ENCODE measurements around the gene CCDC6. TPM values are rescaled to one million over a fixed set of nuclear protein-coding genes. Genes with fewer than 3 reads are reported as not detected.
"Not testable (repeated sequence)": the region's sequence is repeated elsewhere in the genome, so short reads cannot be mapped to it uniquely, and the experiment has no call there.

Gene CCDC6
- total RNA-seq, 1 donor from 2014 or later = 24.1 TPM

DNA sequence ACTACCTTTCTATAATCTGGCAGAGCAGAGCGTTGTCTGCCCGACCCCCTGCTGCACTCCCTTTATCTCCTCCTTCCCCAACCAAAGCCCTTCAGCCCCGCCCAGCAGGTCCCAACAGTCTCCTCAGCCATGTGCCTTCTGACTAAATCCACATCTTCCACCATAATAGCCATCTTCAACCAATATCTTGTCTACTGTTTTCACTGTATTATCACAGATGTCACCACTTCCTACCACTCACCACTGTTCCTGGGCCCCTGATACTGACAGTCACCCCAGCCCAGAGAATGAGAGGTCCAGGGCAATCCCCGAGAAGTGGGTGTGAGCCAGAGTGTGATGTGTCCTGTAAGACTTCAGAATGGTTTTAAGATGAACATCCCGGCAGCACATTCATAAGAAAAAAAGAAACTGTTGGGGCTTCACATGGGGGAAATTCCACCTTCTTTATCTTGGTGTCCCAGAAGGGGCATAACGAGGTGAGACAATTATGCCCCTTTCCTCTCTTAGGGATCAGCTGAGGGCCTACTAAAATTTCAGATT lies 25.3 kb downstream of the CCDC6 start:
- no peak for DNase-seq (ENCODE audit: low read depth, low spot score)

DNA sequence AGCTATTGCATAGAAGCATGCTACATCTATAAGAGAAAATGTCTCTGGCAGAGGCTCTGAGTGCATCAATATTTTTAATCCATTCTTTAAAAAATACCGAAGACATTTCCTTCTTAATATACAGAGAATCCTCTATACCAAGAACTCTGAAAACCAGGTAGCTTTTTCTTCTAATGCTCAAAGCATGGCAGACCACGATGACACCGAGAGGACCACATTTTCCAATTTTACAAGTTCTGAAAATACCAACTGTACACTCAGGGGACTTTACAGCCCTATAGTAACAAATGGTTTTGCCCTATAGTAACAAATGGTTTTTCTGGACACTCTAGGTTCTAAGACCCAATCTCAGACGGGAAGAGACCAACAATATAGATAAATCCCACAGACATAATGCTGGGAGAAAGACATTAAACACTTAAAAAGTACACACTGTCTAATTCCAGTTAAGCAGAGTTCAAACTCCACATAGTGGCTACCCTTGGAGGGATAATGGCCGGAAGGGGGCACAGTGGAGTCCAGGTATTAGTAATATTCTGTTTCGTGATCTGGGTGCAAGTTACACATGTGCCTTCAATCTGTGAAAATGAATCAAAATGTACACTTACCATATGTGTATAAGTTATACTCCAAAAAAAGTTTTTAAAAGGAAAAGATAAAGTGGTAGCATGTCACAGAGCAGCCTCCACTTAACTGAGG lies 26.2 kb downstream of the CCDC6 start:
- no peak for DNase-seq (ENCODE audit: low read depth, low spot score)

DNA sequence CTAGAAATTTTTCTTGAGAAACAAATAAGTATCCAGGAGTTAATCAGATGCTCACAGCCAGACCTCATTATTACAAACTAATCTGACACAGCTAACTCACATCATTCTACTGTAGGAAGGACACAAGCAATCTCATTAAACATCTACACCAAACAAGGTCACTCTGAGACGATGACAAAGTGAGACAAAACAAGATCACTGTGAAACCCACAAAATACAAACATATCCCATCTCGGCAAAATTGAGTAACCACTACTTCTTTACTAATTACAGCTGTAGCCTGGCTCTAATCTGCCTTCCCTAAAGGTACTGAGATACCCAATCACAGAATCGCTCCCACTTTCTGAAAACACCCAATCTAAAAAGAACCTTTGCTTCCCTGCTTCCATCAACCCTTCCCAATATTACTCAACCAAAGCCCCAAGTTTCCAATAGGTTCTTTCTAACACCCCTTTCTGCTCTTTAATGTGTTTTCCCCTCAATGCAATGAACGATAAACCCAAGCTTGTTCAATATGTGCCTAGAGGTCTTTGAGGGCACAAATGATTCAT lies 26.9 kb downstream of the CCDC6 start:
- DNase-seq (ENCODE audit: low read depth, low spot score) = no peak

DNA sequence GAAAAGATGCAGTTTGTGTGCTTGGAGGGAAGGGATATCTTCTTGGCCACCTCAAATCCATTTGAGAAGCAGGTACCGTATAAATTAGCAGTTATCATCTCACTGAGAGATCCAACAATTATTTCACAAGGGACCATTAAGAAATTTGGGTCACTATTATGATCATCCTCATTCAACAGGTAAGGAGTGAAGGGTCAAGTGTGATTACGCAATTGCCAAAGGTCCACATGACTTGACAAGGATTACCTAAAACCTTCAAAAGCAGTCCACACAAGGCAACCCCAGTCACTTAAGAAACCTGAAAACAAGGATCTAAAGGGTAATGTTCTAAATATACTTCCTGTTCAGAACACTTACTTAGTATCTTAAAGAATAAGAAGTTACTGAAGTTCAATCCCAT lies 27.4 kb downstream of the CCDC6 start:
- no peak for DNase-seq (ENCODE audit: low read depth, low spot score)

DNA sequence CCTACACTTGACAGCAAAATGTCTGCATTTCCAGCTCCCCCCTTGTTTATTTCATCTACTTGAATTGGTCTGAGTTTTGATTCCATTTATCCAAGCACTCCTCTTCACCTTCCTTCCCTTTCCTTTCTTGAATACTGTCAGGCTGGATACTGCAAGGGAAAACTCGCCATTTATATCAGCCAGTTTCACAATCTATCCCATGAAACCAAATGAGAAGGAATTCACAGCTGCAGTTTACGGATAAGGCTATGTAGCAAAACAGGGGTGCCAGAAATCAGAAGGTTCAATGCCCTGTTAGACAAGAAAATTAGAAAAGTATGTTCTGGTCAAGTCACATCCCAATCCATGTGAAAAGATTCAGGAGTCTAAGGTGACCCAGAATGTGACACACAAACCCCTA lies 28.1 kb downstream of the CCDC6 start:
- no peak for DNase-seq (ENCODE audit: low read depth, low spot score)

DNA sequence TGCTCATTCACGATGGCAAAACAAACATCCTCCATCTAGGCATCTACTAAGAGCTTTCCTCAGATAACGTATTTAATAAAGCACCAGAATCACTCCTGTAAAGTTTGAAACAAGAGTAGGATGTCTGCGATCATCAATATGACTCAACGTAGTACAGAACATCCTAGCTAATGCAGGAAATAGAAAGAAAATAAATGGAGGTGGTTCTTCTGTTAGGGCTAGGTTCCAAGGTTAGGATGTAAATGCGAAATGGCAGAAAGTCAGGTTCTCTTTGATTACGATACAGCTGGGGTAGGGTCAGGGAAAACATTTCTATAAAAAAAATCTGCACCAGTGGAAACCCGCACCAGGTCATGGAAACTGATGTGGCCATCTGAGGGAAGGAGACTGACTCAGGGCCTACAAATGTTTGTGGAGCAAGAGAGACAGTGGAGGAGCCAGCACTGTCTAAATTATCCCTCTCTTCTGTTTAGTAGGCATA lies 29.1 kb downstream of the CCDC6 start:
- no peak for DNase-seq (ENCODE audit: low read depth, low spot score)

DNA sequence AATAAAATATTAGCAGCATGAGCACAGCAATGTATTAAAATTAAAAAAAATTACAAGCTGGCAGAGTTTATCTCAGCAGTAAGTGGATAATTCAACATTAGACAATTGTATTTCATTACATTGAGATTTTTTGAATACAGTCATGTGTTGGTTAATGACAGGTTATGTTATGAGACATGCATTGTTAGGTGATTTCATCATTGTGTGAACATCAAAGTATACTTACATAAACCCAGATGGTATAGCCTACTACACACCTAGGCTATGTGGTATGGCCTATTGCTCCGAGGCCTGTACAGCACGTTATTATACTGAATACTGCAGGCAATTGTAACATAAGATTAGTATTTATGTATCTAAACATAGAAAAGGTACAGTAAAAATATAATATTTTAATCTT lies 29.7 kb downstream of the CCDC6 start:
- DNase-seq (ENCODE audit: low read depth, low spot score) = no peak

DNA sequence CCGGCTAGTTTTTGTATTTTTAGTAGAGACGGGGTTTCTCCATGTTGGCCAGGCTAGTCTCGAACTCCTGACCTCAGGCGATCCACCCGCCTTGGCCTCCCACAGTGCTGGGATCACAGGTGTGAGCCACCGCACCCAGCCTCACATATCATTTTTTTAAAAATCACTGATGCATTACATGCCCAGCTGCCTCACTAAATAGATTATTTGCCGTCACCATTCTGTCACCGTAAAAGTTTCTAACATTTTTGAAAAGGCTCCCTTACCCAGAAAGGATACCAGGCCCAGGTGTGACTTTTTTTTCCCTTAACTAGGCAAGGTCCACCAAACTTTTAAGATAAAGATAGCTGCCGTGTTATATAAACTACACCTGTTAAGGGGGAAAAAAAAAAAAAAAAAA lies 30.1 kb downstream of the CCDC6 start:
- not testable (repeated sequence) for DNase-seq (ENCODE audit: low read depth, low spot score)

DNA sequence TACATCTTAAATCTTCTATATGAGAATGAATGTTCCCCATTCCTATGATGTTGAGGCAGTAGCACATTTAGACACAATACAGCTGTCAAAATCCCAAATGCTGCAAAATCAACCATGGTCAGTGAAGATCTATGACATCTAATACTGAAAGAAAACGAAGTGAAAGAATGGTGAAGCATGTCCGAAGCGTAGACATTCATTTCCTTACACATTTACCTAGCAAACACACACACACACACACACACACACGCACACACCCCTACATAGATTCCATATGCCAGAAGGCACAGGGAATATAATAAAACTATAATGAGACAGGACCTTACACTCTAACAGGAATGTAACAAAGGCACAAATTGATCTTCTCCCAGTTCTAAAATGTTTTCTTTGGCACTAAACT lies 32.5 kb downstream of the CCDC6 start:
- no peak for DNase-seq (ENCODE audit: low read depth, low spot score)

DNA sequence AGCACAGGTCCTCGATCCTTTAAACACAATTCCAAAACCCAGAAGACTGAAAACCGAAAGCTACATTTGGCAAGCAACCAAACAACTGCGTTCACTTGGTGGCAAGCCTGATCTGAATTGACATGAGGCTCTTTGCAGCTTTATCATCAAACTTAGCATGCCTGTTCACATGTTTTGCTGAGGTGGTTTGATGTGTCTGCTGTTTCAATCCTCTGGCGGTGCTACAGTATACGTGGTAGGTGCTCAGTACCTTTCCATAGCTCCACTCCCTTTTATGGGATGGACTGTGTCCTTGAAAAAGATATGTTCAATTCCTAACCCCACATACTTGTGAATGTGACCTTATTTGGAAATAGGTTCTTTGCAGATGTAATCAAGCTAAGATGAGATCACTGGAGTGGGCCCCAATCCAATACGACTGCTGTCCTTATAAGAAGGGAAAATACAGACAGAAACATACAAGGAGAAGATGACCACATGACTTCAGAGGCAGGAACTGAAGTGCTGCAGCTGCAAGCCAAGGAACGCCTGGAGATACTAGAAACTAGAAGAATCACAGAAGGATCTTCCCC lies 33.4 kb downstream of the CCDC6 start:
- DNase-seq (ENCODE audit: low read depth, low spot score) = peak; percentile 66

DNA sequence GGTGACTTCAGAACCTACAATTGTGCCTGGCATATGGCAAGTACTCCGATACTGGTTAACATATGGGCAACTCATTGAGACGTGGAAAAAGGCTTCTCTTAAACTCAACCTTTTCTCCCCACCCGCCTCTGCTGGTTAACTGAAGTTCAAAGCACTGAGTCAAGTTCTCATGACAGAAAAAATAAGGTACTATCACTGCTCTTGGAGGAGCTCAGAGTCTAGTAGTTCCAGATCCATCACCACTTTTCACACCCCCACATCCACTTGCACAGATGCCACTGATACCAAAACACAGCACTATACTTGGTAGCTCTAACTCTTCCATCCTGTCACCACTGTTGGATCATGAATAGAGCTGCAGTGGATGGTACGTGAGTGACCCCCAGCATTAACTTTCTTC lies 36.2 kb downstream of the CCDC6 start:
- DNase-seq (ENCODE audit: low read depth, low spot score) = no peak

DNA sequence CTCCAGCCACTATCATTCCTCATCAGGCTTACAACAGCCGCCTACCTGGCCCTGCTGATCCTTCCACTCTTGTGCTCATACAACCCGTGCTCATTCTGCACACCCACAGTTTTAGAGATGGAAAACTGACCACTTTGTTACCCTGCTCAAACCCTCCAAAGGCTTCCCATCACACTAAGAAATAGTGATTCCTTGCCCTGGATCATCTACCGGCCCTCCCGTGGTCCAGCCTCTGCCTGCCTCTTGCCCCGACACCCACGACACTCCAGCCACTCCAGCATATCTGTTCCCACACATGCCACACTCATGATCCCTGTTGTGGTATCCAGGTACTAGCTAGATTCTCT lies 36.8 kb downstream of the CCDC6 start:
- no peak for DNase-seq (ENCODE audit: low read depth, low spot score)

DNA sequence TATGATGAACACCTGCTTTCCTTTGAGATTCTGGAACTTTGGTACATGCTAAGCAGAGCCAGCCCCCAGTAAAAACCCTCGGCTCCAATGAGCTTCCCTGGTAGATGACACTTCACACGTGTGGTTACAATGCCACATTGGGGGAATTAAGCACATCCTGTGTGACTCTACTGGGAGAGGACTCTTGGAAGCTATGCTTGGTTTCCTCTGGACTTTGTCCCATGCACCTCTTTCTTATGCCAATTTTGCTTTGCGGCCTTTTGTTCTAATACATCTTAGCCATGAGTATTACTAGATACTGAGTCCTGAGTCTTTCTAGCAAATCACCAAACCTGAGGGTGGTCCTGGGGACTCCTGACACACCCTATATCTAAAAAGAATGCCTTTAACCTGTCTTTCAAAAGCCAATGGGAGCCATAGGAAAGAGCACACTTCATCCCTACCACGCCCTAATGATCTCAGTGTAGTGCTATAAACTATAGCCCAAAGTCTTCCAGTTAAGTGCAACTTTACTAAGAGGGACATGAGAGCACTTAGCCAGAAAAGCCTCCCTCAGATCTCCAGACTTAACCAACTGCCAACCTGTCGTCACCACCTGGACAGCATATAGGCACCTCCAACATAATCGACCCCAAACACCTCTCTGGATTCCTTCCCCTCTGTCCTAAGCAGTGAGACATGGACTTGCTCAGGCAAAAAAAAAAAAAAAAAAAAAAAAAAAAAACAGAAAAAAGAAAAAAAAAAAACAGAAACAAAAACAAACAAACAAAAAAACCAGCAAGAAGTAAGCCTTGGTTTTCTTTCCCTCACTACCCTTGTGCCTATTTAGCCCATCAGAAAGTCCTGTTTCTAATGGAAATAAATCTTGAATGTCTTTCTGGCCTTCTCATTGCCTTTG lies 37.4 kb downstream of the CCDC6 start:
- no peak for DNase-seq (ENCODE audit: low read depth, low spot score)

DNA sequence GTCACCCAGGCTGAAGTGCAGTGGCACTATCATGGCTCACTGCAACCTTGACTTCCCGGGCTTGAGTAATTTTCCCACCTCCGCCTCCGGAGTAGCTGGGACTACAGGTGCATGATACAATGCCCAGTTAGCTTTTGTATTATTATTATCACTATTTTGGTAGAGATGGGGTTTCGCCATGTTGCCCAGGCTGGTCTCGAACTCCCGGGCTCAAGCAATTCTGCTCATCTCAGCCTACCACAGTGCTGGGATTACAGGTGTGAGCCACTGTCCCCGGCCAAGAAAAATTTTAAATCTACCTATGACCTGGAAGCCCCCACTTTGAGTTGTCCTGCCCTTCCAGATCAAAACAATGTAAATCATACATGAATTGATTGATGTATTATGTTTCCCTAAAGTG lies 38.8 kb downstream of the CCDC6 start:
- DNase-seq (ENCODE audit: low read depth, low spot score) = no peak

DNA sequence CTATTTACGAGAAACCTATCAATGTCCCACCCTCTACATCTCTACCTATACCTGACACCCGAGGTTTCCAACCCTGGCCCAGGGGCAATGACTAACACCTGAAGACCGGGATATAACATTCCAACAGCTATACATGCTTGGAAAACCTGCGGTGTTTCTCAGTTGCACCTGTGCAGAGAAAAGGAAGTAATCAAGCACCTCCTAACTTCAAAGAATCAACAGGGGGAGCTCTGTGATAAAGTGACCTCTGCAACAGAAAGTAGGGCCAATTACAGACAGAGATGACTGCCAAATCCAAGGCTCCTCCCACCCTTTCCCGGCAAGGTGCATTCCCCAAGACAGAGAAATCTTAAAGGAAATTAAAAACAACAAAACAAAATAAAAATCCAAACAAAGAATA lies 41.3 kb downstream of the CCDC6 start:
- no peak for DNase-seq (ENCODE audit: low read depth, low spot score)

DNA sequence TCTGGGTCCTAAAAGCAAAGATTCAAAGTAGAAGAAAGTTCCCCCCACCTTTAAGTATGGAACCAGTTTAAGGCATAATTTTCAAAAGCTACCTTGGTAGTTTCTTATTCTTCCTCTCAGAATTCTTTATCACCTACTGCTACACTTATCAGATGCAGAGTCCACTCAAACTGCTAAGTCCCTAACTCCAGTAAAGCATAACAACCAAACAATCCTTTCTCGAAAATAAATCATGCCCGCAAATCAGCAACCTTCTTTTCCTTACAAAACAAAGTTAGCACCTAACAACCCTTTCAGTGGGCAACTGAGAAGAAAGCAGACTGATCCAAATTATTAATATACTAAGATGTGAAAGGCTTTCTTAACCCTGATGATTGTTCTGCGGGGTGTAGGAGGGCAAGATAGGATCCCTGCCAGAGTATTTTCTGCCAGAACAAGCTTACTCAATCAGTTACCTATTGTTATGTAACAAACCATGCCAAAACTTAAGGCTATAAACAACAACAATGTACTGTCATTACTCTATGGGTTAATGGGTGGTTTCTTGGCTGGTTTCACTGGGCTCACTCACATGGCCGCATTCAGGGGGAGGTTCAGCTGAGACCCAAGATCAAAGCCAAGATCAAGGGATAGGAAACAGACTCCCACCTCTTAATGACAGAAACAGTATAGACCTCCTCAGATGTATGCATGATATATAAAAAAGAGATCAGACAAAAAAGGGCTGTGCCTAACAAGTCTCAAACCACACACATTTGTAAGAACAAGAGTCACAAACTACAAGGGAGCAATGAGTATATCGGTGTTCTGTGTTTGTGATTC lies 42.0 kb downstream of the CCDC6 start:
- peak; percentile 4 for DNase-seq (ENCODE audit: low read depth, low spot score)

DNA sequence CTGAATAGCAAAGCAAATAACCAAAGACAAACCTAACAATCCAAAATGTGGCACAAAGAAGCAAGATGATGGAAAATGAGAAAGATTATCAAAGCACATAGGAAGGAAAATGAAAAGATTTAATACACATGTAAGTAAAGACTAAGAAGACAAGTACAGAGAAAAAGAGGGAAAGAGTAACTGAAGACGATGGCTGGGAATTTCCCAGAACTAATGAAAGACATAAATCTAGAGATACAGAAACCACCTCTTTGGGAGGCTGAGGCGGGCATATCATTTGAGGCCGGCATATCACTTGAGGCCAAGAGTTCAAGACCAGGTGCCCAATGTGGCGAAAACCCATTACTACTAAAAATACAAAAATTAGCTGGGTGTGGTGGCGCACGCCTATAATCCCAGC lies 46.8 kb downstream of the CCDC6 start:
- DNase-seq (ENCODE audit: low read depth, low spot score) = no peak

DNA sequence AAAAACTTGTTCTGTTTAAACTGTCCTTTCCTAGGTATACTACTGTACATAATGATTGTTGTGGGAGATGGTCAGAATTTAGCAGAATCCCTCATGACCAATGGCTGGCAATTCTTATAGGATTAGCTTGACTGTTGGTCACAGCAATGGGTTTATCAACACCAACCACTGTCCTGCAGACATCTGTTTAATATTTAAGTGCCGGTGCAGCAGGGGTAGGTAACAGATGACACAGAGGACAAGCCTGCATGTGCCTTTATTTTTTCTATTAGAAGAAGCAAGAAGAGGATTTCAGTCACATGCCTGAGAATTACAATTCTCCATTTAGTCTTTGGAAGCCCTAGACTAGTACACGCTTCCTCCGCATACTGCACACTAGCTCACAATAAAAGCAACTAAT lies 48.4 kb downstream of the CCDC6 start:
- DNase-seq (ENCODE audit: low read depth, low spot score) = no peak

DNA sequence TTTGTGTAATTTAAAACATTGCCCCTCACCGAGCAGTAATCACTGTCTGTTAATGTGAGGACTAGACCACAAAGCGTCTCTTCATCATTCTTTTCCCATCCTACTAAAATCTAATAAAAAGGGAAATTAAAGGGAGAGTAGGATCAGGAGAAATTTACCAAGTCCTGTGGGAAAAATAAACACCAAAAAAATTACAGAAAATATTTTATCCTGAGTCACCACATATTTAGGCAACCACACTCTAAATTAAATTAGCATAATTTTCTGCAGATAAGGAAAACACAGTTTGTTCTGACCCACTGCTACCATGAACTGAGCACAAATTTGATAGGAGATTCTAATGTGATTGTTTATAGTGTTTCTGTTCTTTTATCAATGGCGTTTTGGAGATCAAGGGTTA lies 49.3 kb downstream of the CCDC6 start:
- no peak for DNase-seq (ENCODE audit: low read depth, low spot score)

DNA sequence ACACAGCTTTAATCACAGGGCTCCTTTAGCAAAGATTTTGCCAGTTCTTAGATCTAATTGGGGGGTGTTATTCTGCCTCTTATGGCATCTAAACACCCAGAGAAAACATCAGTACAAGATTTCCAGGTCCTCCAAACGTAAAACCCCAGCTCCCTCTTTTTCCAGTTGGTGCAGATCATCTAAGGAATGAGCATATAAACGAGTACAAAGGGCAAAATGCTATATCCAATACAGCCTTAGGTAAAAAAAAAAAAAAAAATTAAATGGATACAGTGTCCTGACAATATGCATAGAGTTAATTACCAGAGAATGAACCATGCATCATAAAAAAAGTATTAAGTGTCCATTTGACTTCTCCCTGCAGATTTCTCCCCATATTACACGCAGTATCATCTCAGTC lies 50.3 kb downstream of the CCDC6 start:
- DNase-seq (ENCODE audit: low read depth, low spot score) = no peak

DNA sequence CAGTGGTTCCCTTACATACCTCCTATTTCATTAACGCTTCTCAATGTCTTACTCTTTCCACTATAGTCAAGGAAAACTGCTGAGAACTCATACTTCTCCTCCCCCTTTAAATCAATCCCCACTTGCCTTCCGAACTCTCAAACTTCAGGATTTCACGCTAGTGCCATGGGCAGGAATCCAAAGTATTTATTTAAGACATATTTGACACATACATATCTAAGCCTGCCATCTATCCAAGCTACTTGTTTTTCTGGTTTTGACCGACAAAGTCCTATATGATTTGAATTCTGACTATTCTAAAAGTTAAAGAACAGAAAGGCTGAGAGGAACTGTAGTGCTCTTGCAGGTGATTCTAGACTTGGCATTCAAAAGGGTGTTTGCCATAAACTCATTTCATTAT lies 51.8 kb downstream of the CCDC6 start:
- DNase-seq (ENCODE audit: low read depth, low spot score) = no peak

Data from pulmonary artery endothelial cell (primary cell).